RPMI8226 (cell line): ENCODE data around the gene NDUFV2.
"Not testable (repeated sequence)": the region's sequence is repeated elsewhere in the genome, so short reads cannot be mapped to it uniquely, and the experiment has no call there.

Experiments
- DNase-seq: peaks from one replicate; pipeline ENCODE4 v3.0.0-alpha.2; 2015

NDUFV2 gene

DNA sequence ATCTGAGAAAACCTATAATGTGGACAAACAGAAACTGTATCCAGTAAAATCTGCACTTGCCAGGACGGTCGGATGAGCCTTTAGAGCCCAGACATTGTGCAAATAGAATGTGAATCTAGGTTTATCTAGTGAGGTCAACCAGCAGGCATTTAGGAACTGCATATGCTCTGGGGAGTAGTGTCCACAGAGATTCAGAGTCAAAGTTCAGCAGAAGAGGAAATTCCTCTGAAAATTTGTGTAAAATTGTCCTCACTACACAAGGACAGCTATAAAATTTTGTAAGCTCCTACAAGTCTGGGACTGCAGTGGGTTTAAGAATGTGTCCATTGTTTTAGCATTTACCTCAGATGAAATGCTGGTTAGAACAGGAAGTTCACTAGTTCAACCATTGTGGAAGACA is 9.8 kb upstream of the NDUFV2 start:
- no peak for DNase-seq

GRCh38 chr18:9093109-9093508 is 9.4 kb upstream of the NDUFV2 start:
- not testable (repeated sequence) for DNase-seq

GRCh38 chr18:9094307-9095226 is 7.9 kb upstream of the NDUFV2 start:
- DNase-seq = no peak

DNA sequence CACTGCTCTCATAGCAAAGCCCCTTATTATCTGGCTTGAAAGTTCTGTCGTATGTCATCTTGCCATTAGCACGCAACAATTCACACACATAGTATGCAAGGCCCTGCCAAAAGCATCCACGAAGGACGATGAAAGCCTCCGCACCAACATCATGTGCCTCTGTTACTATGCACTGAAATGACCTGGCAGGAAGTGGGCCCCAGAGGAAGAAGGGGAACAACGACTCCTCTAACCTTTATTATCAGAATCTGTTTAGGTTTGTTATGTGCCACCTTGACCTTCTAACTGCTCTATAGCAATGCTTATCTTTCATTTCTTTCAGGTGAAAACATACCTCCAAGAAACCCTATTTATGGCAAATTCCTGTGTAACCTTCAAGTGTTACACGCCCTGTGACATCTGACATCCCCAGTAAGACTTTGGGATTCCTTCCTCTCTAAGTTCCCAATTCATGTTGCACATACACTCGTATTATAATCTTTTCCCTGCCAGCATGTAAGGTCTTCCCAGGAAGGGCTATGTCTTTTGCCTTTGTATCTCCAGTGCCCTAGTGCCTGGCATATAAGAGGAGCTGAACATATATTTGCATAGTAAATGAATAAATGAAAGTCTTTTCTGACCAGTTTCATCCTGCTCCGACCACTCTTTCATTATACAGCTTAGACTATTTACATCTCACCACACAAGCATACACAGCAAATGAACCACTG is 7.0 kb upstream of the NDUFV2 start:
- DNase-seq = no peak

DNA sequence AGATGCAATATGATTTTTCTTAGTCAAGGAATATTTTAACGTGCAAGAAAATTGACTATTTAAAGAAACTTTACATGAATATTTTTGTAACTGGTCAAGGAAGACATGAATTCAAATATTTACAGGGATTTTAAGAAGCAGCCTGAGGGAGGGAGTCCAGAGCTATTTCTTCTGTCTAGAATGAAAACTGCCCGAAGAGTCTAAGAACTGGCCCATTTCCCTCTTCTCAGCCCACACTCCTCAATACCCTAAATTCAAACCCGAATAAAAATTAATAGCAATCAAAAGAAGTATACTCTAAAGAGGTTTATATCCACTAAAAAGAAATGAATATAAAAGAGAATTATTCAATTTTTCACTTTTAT is 6.5 kb upstream of the NDUFV2 start:
- no peak for DNase-seq

DNA sequence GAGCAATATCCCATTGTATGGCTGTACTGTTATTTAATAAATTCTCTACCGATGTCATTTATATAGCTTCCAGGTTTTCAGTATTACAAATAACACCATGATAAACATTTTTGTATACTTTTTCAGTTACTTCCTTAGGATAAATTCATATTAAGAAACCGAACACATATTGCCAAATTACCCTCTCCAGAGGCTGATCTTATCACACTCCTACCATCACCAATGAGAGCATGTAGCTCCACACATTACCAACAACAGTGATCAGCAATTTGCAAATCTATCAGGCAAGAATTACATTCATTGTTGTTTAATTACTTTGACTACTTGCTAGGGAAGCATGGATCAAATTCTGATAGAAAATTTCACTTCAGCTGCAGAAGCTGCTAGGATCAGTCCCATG is 5.8 kb upstream of the NDUFV2 start:
- no peak for DNase-seq

GRCh38 chr18:9097349-9097748 is 5.2 kb upstream of the NDUFV2 start:
- no peak for DNase-seq

GRCh38 chr18:9100796-9101195 is 1.7 kb upstream of the NDUFV2 start:
- DNase-seq = no peak

DNA sequence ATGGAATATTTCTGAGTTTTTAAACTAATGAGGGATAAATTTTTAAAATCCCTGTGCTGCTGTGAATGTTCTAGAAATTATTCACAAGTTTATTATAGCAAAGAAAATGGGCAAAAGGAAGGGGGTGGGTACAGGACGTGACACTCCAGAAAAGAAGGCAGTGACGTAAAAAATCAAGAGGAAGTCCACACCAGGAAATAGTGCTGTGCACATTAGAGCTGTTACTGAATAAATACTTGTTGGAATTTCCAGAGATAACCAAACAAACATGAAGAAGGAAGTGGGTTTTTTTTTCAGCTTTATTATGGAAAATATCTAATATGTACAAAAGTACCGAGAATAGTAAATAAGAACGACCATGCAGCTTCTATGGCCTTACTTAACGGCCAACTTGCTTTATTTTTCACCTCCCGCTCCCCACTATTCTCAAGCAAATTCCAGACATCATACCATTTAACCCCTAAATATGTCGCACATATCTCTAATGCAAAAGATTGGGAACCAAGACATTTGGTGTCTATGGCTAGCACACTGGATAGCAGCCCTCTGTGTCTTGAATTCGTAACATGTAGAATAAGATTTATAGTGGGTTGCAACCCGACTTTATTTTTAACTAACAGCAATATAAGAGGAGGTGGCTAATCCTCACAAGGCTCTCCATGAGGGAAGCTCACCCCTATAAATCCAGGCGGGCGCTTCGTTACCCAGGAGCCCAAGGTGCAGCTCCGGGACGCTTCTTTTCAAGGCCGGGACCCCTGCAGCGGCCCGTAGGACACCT is 580 bp upstream of the NDUFV2 start:
- DNase-seq = peak; percentile 47

DNA sequence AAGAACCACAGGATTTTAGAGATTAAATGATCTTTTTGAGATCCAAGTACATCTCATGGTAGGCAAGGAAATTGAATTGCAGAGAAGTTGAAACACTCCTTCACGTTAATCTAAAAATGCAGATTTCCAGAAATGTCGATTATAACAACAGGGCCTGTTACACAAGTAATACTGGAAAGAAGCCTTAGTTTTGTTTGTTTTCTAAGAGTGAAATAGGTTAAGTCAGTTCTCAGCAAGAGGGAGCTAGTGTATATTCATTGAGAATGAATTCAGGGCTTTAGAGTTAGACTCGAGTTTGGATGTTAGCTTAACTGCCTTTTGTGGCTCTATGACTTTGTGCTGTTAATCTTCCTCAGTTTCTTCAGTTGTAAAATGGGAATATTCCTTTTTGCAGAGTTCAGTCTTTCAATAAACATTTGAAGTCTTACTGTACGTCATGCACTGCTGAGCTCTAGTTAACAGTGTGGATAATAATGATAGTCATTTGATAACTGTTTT is 926 bp downstream of the NDUFV2 start:
- DNase-seq = no peak

DNA sequence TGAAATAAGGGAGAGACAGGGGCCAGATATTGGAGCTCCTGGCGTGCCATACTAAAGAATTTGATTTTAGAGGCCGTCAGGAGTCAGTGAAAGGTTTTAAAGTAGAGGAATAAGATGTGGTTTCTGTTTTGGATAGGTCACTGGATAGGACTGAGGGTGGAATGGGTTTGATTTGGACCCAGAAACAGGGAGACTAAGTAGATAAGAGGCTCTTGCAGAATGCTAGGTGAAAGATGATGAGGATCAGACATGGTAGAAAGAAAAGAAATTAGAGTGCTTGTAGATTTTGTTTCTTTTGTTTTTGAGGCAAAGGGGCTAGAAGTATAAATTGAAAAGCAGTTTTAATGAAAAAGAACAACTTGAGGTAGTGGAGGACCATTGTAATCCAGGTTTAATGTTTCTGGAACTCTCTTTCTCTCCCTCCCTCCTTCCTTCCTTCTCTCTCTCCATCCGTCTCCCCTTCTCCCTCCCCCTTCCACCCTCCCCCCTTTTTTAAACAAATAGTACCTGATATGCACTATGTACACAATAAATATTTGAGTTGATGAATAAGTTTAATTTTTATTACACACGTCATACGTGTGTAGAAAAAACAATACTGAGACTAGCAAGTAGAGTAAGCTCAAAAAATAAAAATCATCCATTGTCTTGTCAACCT is 1.9 kb downstream of the NDUFV2 start:
- DNase-seq = no peak

DNA sequence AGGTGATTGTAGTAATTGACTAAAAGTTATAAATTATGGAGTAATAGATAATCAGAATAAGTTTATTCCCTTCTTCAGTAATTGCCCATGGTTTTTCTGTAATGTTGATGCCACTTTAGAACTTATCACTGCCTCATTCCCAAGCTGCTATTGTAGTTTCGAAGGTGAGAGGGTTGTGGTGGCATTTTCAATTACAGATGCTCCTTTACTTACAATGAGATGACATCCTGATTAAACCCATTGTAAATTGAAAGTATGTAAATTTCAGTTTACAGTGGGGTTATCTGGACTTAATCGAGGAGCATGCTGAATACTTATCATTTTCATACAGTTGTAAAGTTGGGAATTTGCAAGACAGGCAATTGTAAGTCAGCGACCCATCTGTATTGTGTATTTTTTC is 2.9 kb downstream of the NDUFV2 start:
- no peak for DNase-seq

- no peak for DNase-seq
These were observed 3.6 kb downstream of the NDUFV2 start for GRCh38 chr18:9106094-9106493.

- DNase-seq = no peak
These were observed 4.5 kb downstream of the NDUFV2 start for GRCh38 chr18:9106800-9107584.

DNA sequence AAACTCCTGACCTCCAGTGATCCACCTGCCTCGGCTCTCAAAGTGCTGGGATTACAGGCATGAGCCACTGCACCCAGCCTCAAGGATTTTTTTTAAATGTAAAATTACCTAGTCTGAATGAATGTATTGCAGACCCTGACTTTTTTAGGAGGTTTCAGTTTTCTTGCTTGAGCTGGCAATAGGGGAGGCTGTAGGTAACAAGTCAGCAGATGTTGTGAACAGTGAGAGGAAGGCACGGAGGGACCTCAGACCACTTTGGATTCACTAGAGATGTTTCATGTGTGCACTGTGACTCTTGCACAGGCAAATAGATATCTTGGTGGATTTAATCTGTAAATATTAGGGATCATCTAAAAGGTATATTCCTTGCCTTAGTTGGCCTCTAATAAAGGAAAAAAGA is 6.4 kb downstream of the NDUFV2 start:
- DNase-seq = peak; percentile 68

GRCh38 chr18:9109523-9109922 is 7.0 kb downstream of the NDUFV2 start:
- DNase-seq = no peak

- DNase-seq = no peak
These were observed 11.1 kb downstream of the NDUFV2 start for GRCh38 chr18:9113468-9114149.

DNA sequence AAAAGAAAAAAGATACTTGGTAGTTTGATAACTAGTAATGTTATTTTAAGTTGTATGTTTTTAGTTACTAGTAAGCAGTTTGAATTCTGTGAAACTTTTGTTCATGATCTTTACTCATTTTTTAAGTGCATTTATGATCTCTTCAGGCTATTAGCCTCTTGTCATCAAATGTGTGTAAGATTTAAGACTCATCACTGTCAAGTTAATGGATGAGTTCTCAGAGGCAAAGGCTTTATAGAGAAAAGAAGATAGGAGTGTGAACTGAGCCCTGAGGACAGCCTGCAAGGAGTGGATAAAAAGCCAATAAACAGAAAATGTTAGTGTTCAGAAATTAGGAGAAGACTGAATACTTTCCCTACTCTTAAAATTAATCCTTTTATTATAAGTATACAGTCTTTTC is 13.5 kb downstream of the NDUFV2 start:
- no peak for DNase-seq

DNA sequence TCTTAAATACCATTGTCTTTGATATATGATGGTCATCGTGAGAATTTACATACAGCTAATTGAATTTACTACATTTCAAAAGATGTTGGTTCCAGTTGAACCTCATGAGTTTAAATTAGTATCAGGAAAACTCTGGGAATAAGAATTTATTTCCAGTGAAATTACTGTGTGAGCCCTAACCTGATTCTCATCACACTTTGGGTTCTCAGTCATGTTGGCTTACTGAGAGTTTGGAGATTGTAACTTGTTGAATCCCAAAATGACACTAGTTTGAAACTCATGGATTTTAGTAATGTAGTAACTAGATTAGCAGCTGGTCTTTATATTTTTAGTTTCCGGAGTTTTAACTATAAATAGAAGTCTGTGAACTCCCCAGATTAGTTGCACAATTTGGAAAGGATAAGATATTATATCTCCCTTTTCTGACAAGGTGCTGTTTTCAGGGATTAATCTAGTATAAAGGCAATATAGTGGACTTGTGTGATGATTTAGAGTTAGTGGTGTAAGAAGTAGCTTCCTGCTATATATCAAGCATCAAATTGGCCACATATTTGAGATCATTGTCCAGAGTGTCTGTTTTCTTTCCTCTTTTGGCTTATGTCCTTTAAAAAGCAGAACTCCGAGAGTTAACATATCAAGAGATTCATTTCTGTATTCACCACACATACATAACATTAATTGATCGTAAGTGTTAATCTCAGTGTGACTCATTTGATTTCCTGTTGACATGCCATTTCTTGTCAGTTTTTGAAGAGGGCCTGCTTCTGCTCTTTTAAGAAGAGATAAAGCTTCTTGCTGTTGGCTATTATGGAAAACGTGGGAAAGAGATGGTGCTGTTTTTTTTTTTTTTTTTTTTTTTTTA is 15.7 kb downstream of the NDUFV2 start:
- no peak for DNase-seq

GRCh38 chr18:9120796-9121195 is 18.3 kb downstream of the NDUFV2 start:
- no peak for DNase-seq
